GM20431 (cell line): Measurements from ENCODE around the gene RSPO3.
"Not testable (repeated sequence)": the region's sequence is repeated elsewhere in the genome, so short reads cannot be mapped to it uniquely, and the experiment has no call there.

Experiments
- in situ Hi-C: fragments of 300-500 bp; cut with MseI, MboI; formaldehyde crosslinking; loops from one replicate; pipeline ENCODE4 v1.15.0; 2020; ENCODE audit warnings: low sequenced_read_pairs; ENCODE audit not compliant: unreplicated experiment

The RSPO3 gene

DNA sequence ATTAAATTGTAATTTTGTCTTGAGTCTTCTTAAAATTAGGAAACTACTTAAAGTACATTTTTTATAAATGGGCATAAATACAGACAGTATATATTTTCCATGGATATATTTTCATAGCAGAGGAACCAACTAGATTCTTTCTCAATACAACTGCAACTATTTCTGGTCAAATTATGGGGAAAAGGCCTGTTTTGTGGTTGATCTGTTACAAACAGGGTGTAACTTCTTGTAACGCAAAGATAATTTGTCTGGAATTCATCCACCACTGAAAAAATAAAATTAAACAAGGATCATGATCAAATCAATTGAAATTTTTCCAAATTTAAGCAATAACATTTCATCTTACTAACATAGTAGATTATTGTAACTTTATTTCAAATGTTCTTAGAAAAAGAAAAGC, 81.0 kb downstream of the RSPO3 start:
- in situ Hi-C loops: no loop called here

DNA sequence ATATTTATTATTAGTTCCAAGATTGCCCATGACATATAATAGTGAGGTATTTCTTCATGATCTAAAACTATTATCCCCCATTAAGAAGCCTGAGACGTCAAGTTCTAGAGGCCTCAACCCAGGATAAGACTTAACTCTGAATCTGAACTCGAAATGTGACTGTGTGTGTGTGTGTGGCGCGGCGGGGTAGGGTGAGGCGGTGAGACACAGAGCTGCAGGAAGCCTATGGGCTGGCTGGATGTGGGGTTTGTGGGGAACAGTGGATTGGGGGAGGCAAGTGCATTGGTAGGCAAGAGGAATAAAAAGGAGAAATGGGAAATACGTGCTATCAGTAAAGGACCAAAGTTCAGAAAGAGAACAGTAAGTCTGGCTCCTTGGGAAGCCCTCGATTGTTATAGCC, 81.6 kb downstream of the RSPO3 start:
- in situ Hi-C loops: no loop called here

DNA sequence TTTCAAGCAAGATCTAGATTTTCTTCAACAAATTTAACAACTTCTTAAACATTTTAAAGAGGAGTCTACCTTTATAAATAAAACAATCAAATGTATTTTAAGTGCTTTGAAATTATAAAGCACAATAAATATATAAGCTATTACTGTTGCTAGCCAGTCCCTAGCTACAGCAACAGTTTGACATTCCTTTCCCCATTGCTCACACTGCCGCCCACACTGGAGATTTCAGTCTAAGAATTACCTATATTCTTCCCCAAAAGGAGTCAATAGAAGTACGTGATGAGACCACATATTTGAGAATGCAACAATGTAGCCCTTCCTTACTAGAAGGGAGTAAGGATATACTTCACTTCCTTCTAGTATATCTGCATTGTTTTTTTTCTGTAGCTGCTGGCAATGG, 82.8 kb downstream of the RSPO3 start:
- in situ Hi-C loops: no loop called here

DNA sequence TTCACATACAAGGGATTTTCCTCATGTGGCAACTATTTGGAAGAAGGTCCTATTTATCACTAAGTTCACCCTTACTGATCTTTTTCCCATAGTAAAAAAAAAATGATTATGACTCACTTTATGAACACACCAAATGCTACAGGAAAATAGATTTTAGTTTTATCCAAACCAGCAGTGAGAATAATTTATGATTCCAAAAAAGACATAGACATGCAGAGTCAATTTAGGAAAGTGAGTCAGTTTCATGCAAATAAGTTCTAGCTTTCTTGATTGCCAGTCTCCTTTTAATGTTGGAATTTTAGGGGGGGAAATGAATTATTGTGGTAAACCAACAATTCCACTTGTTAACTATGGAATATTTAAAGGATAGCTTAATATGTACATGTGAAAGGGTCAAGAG, 84.2 kb downstream of the RSPO3 start:
- in situ Hi-C loops: no loop called here

DNA sequence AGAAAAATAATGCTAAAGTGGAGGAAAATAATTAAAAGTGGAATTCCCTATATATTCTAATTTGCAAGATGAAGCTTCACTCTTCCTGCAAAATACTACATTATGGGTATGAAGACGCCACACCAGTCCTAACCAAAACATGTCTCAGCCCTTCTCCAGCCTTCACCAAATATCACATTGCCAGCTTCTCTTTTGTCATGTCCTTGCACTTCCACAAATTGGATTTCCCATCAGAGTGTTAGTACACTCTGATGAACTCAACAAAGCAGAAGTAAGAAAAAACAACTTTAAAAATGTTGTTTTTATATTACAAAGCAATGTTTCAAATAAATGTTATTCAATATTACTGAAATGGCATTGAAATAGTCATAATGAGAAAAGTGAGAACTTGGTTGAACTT, 85.8 kb downstream of the RSPO3 start:
- in situ Hi-C loops: no loop called here

DNA sequence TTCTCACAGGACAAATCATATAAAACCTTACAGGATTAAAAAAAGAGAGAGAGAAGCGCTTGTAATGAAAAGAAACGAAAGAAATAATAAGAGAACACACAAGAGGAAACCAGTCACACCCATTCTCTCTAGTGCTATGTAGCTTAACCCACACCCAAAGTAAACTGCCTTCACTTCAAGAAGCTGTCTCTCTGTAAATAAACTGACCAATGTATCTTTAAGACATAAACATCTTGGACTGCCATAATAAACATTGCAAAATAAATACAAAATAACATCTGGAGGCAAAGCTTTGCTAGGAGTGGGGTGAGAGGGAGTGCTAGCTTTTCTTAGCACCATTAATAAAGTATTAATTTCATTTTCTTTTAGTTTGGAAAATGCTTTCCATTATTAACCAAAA, 86.6 kb downstream of the RSPO3 start:
- in situ Hi-C loops: no loop called here

DNA sequence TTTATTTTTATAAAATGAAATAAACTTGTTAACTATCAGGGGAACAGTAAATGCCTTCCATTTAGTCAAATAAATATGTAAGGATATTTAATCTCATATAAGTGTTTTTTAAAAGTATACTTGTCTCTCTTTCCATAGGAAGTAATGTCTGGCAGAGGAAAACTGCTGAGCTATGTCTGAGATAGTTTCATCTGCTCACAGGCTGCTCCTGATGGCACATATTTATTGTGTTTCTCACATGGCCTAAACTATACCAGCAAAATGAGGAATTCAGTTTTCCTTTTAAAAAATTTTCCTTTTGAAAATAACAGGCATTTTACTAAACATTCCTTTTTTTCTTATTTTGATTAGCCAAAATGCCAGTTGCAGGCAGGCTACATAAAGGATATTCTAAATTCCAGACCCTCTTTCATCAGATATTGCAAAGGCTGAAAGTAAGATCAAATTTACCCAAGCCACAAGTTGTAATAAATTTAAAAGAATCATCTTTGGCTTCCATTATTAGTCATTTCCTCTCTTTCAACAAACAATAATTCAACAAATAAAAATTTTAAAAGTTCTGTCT, 88.1 kb downstream of the RSPO3 start:
- in situ Hi-C loops: no loop called here

DNA sequence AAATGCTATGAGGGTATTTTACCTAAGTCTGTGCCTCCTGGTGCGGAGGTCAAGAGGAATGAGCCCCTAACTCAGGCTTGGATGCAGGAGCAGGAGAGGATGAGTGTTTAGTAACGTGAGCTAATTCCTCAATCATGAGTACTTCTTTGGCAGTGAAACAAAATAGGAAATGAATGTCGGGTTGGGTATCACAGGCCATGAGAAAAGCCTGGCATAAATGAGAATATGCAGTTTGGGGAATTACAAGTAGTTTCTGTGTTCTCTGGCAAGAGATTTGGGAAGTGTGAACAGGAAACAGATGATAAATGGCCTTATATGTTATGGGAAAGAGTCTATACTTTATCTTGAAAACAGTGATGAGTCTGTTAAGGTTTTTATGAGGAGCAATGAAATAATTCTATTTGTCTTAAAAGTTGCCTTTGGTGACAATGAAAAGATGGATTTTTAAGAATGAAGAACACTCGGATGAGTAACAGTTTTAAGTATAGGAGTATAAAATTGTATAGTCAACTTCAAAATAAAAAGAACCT, 89.2 kb downstream of the RSPO3 start:
- in situ Hi-C loops: no loop called here

DNA sequence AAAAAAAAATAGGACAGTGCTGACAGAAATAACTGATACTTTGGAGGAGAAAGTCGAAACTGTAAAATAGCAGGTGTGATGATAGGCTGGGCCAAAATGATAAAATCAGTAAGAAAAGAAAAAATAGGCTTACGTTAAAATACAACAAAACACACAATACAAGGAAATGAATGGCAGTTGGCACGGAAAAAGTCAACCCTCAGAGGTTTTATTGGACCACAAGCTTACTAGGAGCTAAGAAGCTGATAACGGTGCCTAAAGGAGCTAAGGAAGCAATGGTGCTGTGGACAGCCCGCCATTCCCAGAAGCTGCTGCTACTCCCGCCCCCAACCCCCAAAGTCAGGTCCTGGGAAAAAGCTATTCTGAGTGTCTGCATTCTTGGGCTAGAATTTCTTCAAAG, 92.3 kb downstream of the RSPO3 start:
- in situ Hi-C loops: no loop called here

DNA sequence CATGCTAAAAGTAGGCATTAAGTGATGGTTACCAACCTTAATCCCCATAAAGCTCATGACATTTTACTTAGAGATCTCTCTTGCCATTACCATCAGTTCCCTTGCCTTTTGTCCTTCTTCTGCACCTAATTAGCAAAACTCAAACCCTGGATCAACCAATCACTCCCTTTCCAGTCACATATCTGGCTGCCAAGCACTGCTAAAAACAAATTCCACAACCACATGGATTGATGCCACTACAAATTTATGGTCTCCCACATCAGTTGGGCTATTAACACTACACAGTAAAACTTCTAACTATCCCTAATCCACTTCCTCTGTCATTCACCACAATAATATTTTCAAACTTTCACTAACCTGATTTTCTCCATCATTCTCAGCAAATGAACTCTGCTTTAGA, 93.9 kb downstream of the RSPO3 start:
- in situ Hi-C loops: no loop called here

DNA sequence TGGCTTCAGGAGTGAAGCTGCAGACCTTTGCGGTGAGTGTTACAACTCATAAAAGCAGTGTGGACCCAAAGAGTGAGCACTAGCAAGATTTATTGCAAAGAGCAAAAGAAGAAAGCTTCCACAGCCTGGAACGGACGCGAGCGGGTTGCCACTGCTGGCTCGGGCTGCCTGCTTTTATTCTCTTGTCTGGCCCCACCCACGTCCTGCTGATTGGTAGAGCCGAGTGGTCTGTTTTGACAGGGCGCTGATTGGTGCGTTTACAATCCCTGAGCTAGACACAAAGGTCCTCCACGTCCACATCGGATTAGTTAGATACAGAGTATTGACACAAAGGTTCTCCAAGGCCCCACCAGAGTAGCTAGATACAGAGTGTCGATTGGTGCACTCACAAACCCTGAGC, 95.6 kb downstream of the RSPO3 start:
- in situ Hi-C loops: not testable (repeated sequence)

DNA sequence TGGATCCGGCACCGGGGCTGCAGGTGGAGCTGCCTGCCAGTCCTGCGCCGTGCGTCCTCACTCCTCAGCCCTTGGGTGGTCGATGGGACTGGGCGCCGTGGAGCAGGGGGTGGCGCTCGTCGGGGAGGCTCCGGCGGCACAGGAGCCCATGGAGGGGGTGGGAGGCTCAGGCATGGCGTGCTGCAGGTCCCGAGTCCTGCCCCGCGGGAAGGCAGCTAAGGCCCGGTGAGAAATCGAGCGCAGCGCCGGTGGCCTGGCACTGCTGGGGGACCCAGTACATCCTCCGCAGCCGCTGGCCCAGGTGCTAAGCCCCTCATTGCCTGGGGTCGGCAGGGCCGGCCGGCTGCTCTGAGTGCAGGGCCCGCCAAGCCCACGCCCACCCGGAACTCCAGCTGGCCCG, 96.1 kb downstream of the RSPO3 start:
- in situ Hi-C loops: not testable (repeated sequence)

DNA sequence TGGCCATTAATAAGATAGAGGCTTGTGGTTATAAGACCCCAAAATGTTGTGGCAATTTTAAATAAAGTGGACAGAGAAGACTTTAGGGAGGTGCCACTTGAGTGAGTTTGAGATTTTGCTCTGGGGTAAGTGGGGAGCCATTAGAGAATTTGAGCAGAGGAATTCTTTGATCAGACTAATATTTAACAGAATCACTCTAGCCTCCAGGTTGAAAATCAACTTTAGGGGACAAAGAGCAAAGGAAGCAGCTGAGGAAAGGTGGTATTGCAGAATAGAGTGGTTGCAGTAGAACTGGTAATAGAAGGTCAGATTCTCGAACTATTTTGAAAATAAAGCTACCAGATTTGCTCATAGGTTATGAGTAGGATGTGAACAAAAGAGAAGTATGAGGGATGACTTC, 97.5 kb downstream of the RSPO3 start:
- in situ Hi-C loops: no loop called here

DNA sequence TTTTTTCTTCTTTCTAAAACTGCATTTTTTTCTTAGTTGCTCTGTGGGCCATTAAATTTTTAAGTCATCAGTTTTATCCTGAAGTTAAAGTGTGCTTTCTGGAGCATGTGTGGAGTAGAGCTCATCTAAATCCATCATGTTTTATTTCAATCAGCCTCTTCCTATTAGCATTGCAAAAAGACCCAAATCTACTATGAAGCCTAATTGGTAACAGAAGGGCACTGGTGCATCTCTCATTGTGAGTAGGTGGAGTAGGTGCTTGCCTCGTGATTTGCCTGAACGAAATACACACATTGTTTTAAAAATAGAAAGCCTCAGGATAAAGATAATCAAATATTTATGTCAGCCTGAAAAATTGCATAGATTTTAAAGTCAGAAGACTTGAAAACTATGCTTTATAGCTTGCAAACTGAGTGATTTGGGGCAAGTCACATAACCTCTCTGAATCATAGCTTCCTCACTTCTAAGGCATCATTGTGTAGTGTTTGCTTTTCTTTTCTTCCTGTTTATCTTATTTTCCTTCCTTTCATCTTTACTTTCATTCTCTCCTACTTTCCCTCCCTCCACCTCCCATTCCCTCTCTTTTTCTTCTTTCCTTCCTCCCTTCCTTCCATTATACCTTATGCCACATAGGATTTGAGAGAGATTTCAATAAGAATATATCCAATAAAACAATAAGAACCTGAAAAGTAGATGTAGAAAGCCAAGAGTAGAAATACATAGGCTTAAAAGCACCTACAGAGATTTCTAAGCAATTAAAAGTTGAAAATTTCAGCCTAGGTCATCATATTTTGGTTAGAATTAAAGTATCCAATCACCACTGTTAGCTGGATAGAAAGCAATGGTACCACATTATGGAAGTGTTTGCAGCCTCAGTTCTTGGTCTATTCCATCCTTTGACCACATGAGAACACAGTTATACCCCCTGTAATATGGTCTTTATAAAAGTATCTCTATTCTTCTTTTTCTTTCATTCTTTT, 98.6 kb downstream of the RSPO3 start:
- in situ Hi-C loops: no loop called here

DNA sequence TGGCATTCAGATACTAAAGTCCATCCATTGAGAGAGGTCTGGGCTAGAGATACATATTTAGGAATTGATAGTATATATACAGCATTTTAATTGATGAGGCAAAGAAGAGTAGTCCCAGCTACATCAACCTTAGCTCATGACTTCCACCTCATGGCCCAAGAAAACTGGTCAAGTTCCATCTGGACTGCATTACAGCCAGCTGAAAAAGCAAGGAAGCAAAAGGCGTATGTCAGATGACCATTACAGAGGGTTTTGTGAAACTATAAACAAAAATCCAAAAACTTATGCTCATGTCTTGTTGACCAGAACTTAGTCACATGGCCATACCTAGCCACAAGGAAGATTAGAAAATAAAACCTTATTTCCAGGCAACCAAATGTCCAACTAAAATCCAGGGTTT, 101.4 kb downstream of the RSPO3 start:
- in situ Hi-C loops: no loop called here

DNA sequence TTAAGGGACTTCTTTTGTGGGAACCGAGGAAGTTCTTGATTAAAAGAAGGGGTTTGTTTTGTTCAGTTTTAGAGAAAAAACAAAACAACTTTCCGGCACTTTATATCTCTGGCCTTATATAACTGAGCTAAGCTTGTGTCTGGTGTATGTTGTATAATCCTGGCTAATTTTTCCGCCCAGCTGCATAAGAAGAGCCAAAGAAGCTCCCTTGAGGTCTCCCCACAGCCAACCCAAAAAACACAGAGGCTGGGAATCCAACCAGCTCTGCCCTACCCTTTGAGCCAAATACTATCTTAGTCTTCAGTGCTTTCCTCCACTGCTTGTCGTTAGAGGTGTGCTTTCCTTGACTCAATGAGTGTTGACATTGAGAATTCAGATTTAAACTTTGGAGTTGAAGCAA, 102.7 kb downstream of the RSPO3 start:
- in situ Hi-C loops: no loop called here

DNA sequence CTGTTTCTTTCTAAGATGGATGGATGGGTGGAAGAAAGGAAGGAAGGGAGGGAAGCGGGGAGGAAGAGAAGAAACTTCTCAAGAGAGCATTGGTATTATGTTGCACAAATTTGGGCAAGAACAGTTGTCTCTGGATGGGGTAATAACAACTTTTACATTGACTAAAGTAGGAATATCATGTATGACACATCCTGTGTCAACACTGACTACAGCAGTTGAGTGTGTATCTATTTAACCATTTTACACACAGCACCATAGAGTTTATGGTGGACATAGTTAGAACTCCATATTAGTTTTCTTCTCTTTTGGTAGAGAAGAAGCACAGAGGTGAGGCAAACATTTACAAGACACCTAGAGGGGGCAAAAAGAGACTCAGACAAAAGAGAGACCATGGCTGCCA, 103.9 kb downstream of the RSPO3 start:
- in situ Hi-C loops: no loop called here

DNA sequence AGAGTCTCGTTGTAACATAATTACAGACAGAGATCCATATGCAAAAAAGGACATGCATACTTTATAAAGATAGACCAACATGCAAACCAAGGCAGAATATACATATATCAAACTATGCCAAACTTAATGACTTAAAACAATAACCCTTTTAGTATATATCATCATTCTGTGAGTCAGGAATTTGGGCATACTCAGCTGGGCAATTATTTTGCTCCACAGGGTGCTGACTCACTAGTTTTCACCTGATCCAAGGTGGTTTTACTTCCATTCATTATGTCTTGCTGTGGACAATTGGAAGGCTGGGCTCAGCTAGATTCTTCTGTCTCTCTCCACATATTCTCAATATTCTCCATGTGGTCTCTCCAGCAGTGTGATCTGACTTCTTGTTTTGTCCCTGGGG, 107.0 kb downstream of the RSPO3 start:
- in situ Hi-C loops: no loop called here

DNA sequence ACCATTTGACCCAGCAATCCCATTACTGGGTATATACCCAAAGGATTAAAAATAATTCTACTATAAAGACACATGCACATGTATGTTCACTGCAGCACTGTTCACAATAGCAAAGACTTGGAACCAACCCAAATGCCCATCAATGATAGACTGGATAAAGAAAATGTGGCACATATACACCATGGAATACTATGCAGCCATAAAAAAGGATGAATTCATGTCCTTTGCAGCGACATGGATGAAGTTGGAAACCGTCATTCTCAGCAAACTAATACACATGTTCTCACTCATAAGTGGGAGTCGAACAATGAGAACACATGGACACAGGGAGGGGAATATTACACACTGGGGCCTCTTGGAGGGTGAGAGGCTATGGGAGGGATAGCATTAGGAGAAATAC, 115.3 kb downstream of the RSPO3 start:
- in situ Hi-C loops: not testable (repeated sequence)

DNA sequence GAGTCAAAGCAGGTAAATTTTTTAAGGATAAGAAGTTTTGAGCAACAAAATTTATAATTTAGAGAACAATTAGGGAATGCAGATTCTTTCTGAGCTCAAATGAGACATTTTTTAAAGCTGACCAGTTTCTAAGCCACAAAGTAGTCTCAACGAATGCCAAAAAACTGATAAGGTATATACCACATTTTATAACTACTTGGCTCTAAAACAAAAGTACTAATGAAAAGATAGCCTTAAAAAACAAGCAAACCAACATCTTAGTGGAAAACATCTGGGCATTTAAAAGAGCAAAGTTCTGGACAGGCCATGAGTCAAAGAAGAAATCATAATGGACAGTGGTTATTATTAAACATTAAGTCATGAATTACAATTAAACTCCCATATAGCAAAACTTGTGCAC, 125.0 kb downstream of the RSPO3 start:
- in situ Hi-C loops: no loop called here
